ENCODE results near the gene XCL1. TPM values are rescaled to one million over a fixed set of nuclear protein-coding genes. Genes with fewer than 3 reads are reported as not detected.

XCL1 gene
- total RNA-seq, 1 donor from 2014 or later: not detected

GRCh38 chr1:168598125-168598524, 21.7 kb downstream of the XCL1 start:
- Mint-ChIP-seq H3K9me3 (no peaks in the 10 kb centered on the region), H3K36me3 (no peaks in the 10 kb centered on the region), H3K27ac (no peak overlapping the region), H3K27me3 (no peaks in the 10 kb centered on the region), H3K4me1 (ENCODE audit: unreplicated experiment) (peaks cover 8% of the 10 kb centered on the region), H3K4me3 (no peak overlapping the region)
- DNase-seq (ENCODE audit: extremely low spot score, unreplicated experiment): no peak
- TF ChIP-seq CTCF (conservative IDR thresholded peaks at IDR 0.05): no peak

GRCh38 chr1:168598892-168599291, 22.5 kb downstream of the XCL1 start:
- peak overlapping the region; percentile 69 for H3K27ac Mint-ChIP-seq
- TF ChIP-seq CTCF (conservative IDR thresholded peaks at IDR 0.05): no peak
- DNase-seq (ENCODE audit: extremely low spot score, unreplicated experiment): no peak
- H3K9me3 Mint-ChIP-seq: no peaks in the 10 kb centered on the region
- H3K36me3 Mint-ChIP-seq: no peaks in the 10 kb centered on the region
- H3K4me1 Mint-ChIP-seq (ENCODE audit: unreplicated experiment): peaks cover 8% of the 10 kb centered on the region
- H3K4me3 Mint-ChIP-seq: no peak overlapping the region
- H3K27me3 Mint-ChIP-seq: no peaks in the 10 kb centered on the region

GRCh38 chr1:168599641-168600040, 23.2 kb downstream of the XCL1 start:
- peak overlapping the region; percentile 69 for H3K27ac Mint-ChIP-seq
- H3K36me3 Mint-ChIP-seq: no peaks in the 10 kb centered on the region
- no peak for TF ChIP-seq CTCF (conservative IDR thresholded peaks at IDR 0.05)
- no peak for DNase-seq (ENCODE audit: extremely low spot score, unreplicated experiment)
- H3K4me3 Mint-ChIP-seq: no peak overlapping the region
- peaks cover 8% of the 10 kb centered on the region for H3K4me1 Mint-ChIP-seq (ENCODE audit: unreplicated experiment)
- no peaks in the 10 kb centered on the region for H3K27me3 Mint-ChIP-seq
- H3K9me3 Mint-ChIP-seq: no peaks in the 10 kb centered on the region

- Mint-ChIP-seq H3K4me3 (no peak overlapping the region), H3K27me3 (no peaks in the 10 kb centered on the region), H3K9me3 (no peaks in the 10 kb centered on the region)
Observed at GRCh38 chr1:168601051-168601450, 24.6 kb downstream of the XCL1 start.

GRCh38 chr1:168603501-168604110, 27.2 kb downstream of the XCL1 start:
- no peak overlapping the region for H3K4me3 Mint-ChIP-seq
- H3K9me3 Mint-ChIP-seq: no peaks in the 10 kb centered on the region
- no peaks in the 10 kb centered on the region for H3K27me3 Mint-ChIP-seq
- peak; percentile 91 for TF ChIP-seq CTCF (conservative IDR thresholded peaks at IDR 0.05)
- no peak overlapping the region for H3K27ac Mint-ChIP-seq
- peak; percentile 80 for DNase-seq (ENCODE audit: extremely low spot score, unreplicated experiment)
- no peaks in the 10 kb centered on the region for H3K36me3 Mint-ChIP-seq
- peaks cover 9% of the 10 kb centered on the region for H3K4me1 Mint-ChIP-seq (ENCODE audit: unreplicated experiment)

More at GRCh38 chr1:168601051-168601450, 24.6 kb downstream of the XCL1 start:
- no peak for TF ChIP-seq CTCF (conservative IDR thresholded peaks at IDR 0.05)
- Mint-ChIP-seq H3K36me3 (no peaks in the 10 kb centered on the region), H3K27ac (no peak overlapping the region), H3K4me1 (ENCODE audit: unreplicated experiment) (peaks cover 8% of the 10 kb centered on the region)
- DNase-seq (ENCODE audit: extremely low spot score, unreplicated experiment): no peak

Data from type B pancreatic cell (in vitro differentiated cells).